GM12865 (cell line): Measurements from ENCODE around the gene DAD1.

Experiments
- DNase-seq: peaks from one replicate; pipeline ENCODE4 v3.0.0; 2010; ENCODE audit warnings: low read depth
- H3K4me3 ChIP-seq: 2 replicates; pipeline ENCODE4 v1.5.1; 2011; ENCODE audit warnings: mild to moderate bottlenecking, low read depth, low read length, control low read depth
- TF ChIP-seq, protein P1 (sequence below): IDR thresholded peaks from 2 replicates; pipeline ENCODE4 v1.5.1; 2011; ENCODE audit warnings: low read length, control low read depth, low read depth, inconsistent platforms; ENCODE audit not compliant: insufficient read depth; ENCODE audit errors: missing control alignments

Gene DAD1

DNA sequence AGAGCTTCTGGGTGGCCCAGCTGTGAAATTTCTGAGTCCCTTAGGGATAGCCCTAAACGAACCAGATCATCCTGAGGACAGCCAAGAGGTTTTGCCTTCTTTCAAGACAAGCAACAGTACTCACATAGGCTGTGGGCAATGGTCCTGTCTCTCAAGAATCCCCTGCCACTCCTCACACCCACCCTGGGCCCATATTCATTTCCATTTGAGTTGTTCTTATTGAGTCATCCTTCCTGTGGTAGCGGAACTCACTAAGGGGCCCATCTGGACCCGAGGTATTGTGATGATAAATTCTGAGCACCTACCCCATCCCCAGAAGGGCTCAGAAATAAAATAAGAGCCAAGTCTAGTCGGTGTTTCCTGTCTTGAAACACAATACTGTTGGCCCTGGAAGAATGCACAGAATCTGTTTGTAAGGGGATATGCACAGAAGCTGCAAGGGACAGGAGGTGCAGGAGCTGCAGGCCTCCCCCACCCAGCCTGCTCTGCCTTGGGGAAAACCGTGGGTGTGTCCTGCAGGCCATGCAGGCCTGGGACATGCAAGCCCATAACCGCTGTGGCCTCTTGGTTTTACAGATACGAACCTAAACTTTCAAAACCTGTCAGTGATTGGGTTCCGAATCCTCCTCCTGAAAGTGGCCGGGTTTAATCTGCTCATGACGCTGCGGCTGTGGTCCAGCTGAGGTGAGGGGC, 38.9 kb downstream of the DAD1 start:
- DNase-seq = peak; percentile 94
- TF ChIP-seq, protein P1, sequence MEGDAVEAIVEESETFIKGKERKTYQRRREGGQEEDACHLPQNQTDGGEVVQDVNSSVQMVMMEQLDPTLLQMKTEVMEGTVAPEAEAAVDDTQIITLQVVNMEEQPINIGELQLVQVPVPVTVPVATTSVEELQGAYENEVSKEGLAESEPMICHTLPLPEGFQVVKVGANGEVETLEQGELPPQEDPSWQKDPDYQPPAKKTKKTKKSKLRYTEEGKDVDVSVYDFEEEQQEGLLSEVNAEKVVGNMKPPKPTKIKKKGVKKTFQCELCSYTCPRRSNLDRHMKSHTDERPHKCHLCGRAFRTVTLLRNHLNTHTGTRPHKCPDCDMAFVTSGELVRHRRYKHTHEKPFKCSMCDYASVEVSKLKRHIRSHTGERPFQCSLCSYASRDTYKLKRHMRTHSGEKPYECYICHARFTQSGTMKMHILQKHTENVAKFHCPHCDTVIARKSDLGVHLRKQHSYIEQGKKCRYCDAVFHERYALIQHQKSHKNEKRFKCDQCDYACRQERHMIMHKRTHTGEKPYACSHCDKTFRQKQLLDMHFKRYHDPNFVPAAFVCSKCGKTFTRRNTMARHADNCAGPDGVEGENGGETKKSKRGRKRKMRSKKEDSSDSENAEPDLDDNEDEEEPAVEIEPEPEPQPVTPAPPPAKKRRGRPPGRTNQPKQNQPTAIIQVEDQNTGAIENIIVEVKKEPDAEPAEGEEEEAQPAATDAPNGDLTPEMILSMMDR = no peak
- H3K4me3 ChIP-seq = peak overlapping the region; percentile 31

- DNase-seq = peak; percentile 35
- TF ChIP-seq, protein P1 = no peak
- peak overlapping the region; percentile 31 for H3K4me3 ChIP-seq
Observed at GRCh38 chr14:22549324-22549962, 39.6 kb downstream of the DAD1 start.

DNA sequence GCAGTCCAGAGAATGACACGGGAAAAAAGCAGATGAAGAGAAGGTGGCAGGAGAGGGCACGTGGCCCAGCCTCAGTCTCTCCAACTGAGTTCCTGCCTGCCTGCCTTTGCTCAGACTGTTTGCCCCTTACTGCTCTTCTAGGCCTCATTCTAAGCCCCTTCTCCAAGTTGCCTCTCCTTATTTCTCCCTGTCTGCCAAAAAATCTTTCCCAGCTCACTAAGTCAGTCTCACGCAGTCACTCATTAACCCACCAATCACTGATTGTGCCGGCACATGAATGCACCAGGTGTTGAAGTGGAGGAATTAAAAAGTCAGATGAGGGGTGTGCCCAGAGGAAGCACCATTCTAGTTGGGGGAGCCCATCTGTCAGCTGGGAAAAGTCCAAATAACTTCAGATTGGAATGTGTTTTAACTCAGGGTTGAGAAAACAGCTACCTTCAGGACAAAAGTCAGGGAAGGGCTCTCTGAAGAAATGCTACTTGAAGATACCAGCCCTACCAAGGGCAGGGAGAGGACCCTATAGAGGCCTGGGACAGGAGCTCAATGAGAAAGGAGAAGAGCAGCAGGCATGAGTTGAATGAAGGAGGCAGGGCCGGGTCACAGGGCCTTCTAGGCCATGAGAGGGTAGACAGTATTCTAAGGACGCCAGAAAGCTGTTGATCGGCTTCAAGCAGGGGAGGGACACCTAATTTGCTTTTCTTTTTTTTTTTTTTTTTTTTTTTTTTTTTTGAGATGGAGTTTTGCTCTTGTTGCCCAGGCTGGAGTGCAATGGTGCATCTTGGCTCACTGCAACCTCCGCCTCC, 40.9 kb downstream of the DAD1 start:
- no peak for DNase-seq
- no peak overlapping the region for H3K4me3 ChIP-seq
- TF ChIP-seq, protein P1 = no peak

DNA sequence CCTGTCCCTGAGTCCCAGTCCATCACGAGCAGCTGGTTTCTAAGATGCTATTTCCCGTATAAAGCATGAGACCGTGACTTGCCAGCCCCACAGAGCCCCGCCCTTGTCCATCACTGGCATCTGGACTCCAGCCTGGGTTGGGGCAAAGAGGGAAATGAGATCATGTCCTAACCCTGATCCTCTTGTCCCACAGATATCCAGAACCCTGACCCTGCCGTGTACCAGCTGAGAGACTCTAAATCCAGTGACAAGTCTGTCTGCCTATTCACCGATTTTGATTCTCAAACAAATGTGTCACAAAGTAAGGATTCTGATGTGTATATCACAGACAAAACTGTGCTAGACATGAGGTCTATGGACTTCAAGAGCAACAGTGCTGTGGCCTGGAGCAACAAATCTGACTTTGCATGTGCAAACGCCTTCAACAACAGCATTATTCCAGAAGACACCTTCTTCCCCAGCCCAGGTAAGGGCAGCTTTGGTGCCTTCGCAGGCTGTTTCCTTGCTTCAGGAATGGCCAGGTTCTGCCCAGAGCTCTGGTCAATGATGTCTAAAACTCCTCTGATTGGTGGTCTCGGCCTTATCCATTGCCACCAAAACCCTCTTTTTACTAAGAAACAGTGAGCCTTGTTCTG, 41.6 kb downstream of the DAD1 start:
- no peak for DNase-seq
- TF ChIP-seq, protein P1 = no peak
- H3K4me3 ChIP-seq = no peak overlapping the region

DNA sequence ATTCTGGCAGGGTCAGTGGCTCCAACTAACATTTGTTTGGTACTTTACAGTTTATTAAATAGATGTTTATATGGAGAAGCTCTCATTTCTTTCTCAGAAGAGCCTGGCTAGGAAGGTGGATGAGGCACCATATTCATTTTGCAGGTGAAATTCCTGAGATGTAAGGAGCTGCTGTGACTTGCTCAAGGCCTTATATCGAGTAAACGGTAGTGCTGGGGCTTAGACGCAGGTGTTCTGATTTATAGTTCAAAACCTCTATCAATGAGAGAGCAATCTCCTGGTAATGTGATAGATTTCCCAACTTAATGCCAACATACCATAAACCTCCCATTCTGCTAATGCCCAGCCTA, 42.3 kb downstream of the DAD1 start:
- TF ChIP-seq, protein P1 = no peak
- H3K4me3 ChIP-seq = no peak overlapping the region
- no peak for DNase-seq

DNA sequence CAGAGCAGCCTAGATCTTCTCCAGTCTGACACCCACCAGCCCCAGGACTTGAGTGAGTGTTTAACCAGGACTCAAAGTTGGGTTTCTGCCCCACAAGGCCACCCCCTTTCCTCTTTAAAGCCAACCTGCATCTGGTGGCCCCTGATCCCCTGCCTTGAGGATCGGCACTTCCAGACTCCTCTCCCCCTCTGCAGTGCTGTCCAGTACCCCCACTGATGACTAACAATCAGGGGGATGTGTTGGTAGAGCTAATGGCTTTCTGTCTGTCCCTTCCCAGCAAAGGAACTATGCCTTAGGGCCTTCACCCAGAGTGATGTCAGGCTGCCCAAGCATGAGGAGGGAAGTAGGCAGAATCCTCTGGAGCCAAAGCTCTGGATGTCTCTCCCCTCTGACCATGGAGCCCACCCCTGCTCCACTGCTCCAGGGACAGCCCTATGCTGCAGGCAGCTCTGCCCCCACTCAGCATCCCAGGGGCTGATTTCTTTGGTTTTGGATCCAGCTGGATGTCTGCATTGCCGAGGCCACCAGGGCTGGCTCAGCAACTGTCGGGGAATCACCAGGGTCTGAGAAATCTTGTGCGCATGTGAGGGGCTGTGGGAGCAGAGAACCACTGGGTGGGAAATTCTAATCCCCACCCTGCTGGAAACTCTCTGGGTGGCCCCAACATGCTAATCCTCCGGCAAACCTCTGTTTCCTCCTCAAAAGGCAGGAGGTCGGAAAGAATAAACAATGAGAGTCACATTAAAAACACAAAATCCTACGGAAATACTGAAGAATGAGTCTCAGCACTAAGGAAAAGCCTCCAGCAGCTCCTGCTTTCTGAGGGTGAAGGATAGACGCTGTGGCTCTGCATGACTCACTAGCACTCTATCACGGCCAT, 42.9 kb downstream of the DAD1 start:
- TF ChIP-seq, protein P1 = no peak
- DNase-seq = no peak
- no peak overlapping the region for H3K4me3 ChIP-seq
